Measurements from ENCODE around the gene BRD1. TPM values are rescaled to one million over a fixed set of nuclear protein-coding genes. Genes with fewer than 3 reads are reported as not detected.

Gene BRD1
- total RNA-seq, 4 donors from 2014 or later, result 43.4 to 70.5 (median 50.3) TPM

DNA sequence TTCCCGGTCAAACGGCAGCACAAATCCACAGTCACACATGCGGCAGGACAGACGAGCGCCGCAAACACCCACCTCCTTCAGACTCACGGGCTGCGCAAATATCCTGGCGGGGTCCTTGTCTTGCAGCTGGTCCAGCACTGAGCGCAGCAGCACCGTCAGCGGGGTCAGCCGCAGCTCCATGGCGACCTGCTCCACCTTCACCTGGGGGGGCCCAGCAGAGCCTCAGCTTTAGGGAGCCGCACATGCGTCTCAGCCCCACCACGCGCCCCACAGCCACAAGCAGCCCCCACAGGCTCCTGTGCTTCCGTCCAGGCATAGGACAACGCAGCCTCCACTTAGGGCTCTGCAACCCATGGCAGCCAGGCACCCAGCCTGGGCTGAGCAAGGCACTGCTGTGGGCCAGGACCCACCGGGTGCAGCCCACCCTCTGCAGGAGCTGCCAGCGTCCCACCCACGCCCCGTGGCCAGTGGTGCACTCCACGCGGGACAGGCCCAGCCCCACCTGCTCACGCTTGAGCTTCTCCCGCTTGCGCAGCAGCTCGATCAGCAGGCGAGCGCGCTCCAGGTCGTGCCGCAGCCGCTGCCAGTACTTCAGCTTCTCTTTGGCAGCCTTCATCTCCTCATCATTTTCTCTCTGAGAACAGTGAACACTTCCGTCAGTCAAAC is 29.1 kb downstream of the BRD1 start:
- WGBS, 2 donors (ENCODE audit: low coverage in 1 of 2), result 95% methylated on average over 37 of the region's 37 CpGs; no CpG with 5 or more reads in 1 of the 2 donors
- intact Hi-C loops (cut with DNase I; ENCODE audit: low total_unique reads), result no loop called here
- no peaks in the 10 kb centered on the region for H3K27me3 ChIP-seq

DNA sequence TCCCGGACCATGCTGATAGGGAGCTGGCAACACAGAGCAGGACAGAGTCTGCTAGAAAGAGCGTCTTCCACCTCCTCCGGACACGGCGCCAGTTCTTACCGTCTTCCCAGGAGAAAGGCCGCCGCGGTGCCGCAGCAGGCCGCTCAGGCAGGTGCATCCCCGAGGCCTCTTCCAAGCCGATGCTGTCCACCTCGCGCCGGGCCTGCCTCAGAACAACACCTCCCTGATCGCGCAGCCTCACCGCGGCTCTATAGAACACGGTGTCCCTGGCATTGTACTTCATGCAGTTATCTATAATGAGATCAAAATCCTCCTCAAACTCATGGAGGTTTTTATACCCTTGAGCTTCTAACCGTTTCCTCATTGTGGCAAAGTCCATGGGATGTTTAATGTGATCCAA is 30.0 kb downstream of the BRD1 start:
- DNase-seq, result no peak

More for the DNA sequence above, 29.1 kb downstream of the BRD1 start:
- Histone ChIP-seq H3K4me3 (no peak overlapping the region), H3K27ac (no peak overlapping the region), H3K36me3 (peaks cover 0 to 41% (median 6%) of the 10 kb centered on the region in 4 donors), H3K9me3 (no peaks in the 10 kb centered on the region), H3K4me1 (peaks cover 0 to 15% (median 7%) of the 10 kb centered on the region in 4 donors)
- in situ Hi-C loops (cut with MboI; ENCODE audit: low pct_ligation_motif_present in 1 of 4, low pct_unique_long_range_greater_than_20kb in 1 of 4, low sequenced_read_pairs in 3 of 4), result no loop called here
- TF ChIP-seq, protein P1, sequence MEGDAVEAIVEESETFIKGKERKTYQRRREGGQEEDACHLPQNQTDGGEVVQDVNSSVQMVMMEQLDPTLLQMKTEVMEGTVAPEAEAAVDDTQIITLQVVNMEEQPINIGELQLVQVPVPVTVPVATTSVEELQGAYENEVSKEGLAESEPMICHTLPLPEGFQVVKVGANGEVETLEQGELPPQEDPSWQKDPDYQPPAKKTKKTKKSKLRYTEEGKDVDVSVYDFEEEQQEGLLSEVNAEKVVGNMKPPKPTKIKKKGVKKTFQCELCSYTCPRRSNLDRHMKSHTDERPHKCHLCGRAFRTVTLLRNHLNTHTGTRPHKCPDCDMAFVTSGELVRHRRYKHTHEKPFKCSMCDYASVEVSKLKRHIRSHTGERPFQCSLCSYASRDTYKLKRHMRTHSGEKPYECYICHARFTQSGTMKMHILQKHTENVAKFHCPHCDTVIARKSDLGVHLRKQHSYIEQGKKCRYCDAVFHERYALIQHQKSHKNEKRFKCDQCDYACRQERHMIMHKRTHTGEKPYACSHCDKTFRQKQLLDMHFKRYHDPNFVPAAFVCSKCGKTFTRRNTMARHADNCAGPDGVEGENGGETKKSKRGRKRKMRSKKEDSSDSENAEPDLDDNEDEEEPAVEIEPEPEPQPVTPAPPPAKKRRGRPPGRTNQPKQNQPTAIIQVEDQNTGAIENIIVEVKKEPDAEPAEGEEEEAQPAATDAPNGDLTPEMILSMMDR (IDR thresholded peaks at IDR 0.05), result no peak
- TF ChIP-seq POLR2A (IDR thresholded peaks at IDR 0.05), result no peak
- TF ChIP-seq POLR2AphosphoS5 (IDR thresholded peaks at IDR 0.05), result no peak
- TF ChIP-seq EP300 (IDR thresholded peaks at IDR 0.05; ENCODE audit: low read depth), result no peak
- no peak for DNase-seq

DNA sequence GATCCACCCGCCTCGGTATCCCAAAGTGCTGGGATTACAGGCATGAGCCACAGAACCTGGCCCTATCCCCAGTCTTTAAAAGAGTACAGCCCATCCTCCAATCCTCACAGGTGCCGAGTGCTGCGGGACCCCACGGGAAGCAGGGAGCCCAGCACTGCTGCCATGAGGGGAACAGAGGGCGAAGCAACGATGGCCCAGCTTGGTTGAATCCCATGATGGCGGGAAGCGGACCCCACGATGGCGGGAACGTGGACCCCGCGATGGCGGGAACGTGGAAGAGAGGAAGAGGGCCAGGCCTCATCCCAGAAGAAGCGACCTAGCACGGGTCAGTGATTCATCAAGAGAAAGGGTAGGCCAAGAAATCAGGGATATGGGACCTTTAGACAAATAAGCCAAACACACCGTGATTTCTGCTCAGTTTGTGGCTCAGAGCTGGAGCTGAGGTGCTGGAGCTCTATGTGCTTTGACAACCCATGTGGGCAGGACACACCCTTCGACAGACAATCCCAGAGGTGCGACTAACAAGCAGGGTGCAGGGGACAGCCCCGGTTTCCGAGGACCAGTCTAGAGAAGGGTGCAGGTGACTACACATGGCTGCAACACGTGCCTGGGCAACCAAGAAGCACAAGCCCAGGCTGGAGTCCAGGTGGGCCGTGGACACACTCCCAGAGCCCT is 30.9 kb downstream of the BRD1 start:
- H3K9me3 ChIP-seq, result no peaks in the 10 kb centered on the region
- intact Hi-C loops (cut with DNase I; ENCODE audit: low total_unique reads) (no loop called here), in situ Hi-C loops (cut with MboI; ENCODE audit: low pct_ligation_motif_present in 1 of 4, low pct_unique_long_range_greater_than_20kb in 1 of 4, low sequenced_read_pairs in 3 of 4) (no loop called here)
- H3K27ac ChIP-seq, result no peak overlapping the region
- no peak for TF ChIP-seq POLR2AphosphoS5 (IDR thresholded peaks at IDR 0.05)
- no peak for TF ChIP-seq POLR2A (IDR thresholded peaks at IDR 0.05)
- TF ChIP-seq, protein P1 (IDR thresholded peaks at IDR 0.05), result no peak
- TF ChIP-seq EP300 (IDR thresholded peaks at IDR 0.05; ENCODE audit: low read depth), result no peak
- 93 to 94% methylated on average over 3 to 24 of the region's 25 CpGs for WGBS, 2 donors (ENCODE audit: low coverage in 1 of 2)
- DNase-seq, result no peak
- H3K27me3 ChIP-seq, result no peaks in the 10 kb centered on the region
- H3K36me3 ChIP-seq, result peaks cover 0 to 47% (median 11%) of the 10 kb centered on the region in 4 donors
- peaks cover 7 to 26% (median 15%) of the 10 kb centered on the region in 4 donors for H3K4me1 ChIP-seq
- H3K4me3 ChIP-seq, result no peak overlapping the region

More for the DNA sequence above, 30.0 kb downstream of the BRD1 start:
- in situ Hi-C loops (cut with MboI; ENCODE audit: low pct_ligation_motif_present in 1 of 4, low pct_unique_long_range_greater_than_20kb in 1 of 4, low sequenced_read_pairs in 3 of 4), result no loop called here
- H3K9me3 ChIP-seq, result no peaks in the 10 kb centered on the region
- intact Hi-C loops (cut with DNase I; ENCODE audit: low total_unique reads), result no loop called here
- no peak overlapping the region for H3K4me3 ChIP-seq
- TF ChIP-seq EP300 (IDR thresholded peaks at IDR 0.05; ENCODE audit: low read depth) (no peak), POLR2AphosphoS5 (IDR thresholded peaks at IDR 0.05) (no peak), POLR2A (IDR thresholded peaks at IDR 0.05) (no peak)
- TF ChIP-seq, protein P1 (IDR thresholded peaks at IDR 0.05), result no peak
- no peaks in the 10 kb centered on the region for H3K27me3 ChIP-seq
- no peak overlapping the region for H3K27ac ChIP-seq
- 83 to 95% methylated on average over 1 to 22 of the region's 22 CpGs for WGBS, 2 donors (ENCODE audit: low coverage in 1 of 2)
- H3K36me3 ChIP-seq, result peaks cover 0 to 47% (median 6%) of the 10 kb centered on the region in 4 donors
- H3K4me1 ChIP-seq, result peaks cover 0 to 16% (median 10%) of the 10 kb centered on the region in 4 donors

DNA sequence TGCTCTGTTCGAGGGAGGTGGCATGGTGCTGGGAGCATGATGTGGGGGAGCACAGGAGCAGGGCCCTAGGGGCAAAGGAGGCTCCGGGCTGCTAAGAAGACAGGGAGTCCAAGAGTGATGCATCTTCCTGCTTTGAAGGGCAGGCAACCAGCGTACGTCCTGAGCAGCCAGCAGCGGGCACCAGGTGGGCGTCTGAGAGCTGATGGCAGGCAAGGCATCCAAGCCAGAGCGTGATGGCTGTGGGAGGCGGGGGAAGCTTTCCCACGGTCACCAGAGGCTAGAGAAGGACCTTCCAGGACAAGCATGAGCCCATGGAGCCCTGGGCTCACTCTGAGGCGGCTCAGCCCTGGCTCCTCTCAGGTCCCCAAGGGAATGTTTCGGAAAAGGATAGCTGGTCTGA is 32.2 kb downstream of the BRD1 start:
- WGBS, 2 donors (ENCODE audit: low coverage in 1 of 2), result 93% methylated on average over 11 of the region's 11 CpGs; no CpG with 5 or more reads in 1 of the 2 donors
- peaks cover 0 to 47% (median 12%) of the 10 kb centered on the region in 4 donors for H3K36me3 ChIP-seq
- in situ Hi-C loops (cut with MboI; ENCODE audit: low pct_ligation_motif_present in 1 of 4, low pct_unique_long_range_greater_than_20kb in 1 of 4, low sequenced_read_pairs in 3 of 4), result no loop called here

More for the DNA sequence above, 32.2 kb downstream of the BRD1 start:
- no peaks in the 10 kb centered on the region for H3K9me3 ChIP-seq
- H3K4me3 ChIP-seq, result no peak overlapping the region
- no peaks in the 10 kb centered on the region for H3K27me3 ChIP-seq
- DNase-seq, result no peak
- TF ChIP-seq, protein P1 (IDR thresholded peaks at IDR 0.05), result no peak
- TF ChIP-seq POLR2AphosphoS5 (IDR thresholded peaks at IDR 0.05) (no peak), EP300 (IDR thresholded peaks at IDR 0.05; ENCODE audit: low read depth) (no peak), POLR2A (IDR thresholded peaks at IDR 0.05) (no peak)
- no peak overlapping the region for H3K27ac ChIP-seq
- peaks cover 14 to 32% (median 22%) of the 10 kb centered on the region in 4 donors for H3K4me1 ChIP-seq
- intact Hi-C loops (cut with DNase I; ENCODE audit: low total_unique reads), result no loop called here

Data from transverse colon (tissue), 4 donors.